LNCAP (cell line): ENCODE data around the gene SLC2A9.

ENCODE experiments used
- CTCF ChIP-seq: fragments of 450-650 bp; IDR thresholded peaks from 2 replicates; pipeline ENCODE4 v1.5.1; 2017; ENCODE audit warnings: mild to moderate bottlenecking

Gene SLC2A9

DNA sequence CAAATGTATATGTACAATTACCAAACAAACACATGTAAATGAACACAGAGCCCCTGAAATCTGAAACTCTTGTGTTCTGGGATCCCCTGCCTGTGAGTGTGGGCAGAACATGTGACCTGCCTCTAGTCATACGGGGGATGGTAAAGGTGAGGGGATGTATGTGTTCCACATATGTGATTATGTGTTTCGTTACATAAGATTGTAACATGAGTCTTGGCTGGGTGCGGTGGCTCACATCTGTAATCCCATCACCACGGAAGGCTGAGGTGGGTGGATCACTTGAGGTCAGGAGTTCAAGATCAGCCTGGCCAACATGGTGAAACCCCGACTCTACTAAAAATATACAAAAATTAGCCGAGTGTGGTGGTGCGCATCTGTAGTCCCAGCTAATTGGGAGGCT, 37.1 kb upstream of the SLC2A9 start:
- TF ChIP-seq CTCF: no peak

DNA sequence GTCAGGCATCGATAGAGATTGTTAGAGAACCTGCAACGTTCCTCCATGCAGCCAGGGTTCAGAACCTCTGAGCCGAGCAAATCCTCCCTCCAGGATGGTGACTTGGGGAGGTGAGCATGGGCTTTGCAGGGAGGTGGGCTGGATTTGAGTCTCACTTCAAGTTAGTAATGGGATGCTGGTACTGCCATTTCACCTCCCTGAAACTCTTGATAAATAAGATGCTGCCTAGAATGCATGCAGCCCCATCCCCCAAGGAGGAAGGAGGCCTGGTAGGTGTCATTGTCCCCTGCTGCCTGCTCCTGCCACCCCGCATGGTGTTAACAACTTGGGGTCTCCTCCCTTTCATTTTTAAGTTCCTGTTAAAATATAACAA, 35.7 kb upstream of the SLC2A9 start:
- TF ChIP-seq CTCF: no peak

DNA sequence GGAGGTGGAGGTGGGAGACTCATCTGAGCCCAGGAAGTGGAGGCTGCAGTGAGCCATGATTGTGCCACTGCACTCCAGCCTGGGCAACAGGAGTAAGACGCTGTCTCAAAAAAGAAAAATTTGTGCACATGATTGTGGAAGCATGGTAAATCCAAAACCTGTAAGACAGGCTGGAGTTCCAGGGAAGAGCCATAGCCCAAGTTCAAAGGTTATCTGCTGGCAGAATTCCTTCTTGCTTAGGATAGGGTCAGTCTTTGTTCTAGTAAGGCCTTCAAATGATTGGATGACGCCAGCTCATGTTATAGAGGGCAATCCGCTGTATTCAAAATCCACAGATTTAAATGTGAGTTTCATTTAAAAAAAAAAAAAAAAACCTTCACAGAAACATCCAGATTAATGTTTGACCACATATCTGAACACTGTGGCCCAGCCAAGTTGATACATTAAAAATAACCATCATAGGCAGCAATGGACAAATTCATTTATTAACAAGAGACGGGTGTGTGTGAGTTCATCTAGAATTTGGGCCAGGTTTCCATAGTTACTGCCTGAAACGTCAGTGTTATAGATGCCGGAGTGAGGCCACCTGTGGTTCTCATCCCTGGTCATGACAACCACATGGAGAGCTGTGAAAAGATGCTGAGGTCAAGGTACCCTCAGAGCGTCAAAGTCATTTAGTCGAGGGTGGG, 35.2 kb upstream of the SLC2A9 start:
- no peak for TF ChIP-seq CTCF

DNA sequence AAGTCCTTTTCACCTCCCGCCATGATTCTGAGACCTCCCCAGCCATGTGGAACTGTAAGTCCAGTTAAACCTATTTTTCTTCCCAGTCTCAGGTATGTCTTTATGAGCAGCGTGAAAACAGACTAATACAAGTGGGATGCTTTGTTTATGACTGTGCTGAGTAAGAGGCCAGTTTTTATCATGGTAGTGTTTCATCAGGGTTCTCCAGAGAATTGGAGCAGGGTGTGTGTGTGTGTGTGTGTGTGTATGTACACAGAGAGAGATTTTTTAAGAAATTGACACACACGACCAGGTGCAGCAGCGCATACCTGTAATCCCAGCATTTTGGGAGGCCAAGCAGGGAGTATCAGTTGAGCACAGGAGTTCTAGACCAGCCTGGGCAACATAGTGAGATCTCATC, 34.6 kb upstream of the SLC2A9 start:
- TF ChIP-seq CTCF: no peak

DNA sequence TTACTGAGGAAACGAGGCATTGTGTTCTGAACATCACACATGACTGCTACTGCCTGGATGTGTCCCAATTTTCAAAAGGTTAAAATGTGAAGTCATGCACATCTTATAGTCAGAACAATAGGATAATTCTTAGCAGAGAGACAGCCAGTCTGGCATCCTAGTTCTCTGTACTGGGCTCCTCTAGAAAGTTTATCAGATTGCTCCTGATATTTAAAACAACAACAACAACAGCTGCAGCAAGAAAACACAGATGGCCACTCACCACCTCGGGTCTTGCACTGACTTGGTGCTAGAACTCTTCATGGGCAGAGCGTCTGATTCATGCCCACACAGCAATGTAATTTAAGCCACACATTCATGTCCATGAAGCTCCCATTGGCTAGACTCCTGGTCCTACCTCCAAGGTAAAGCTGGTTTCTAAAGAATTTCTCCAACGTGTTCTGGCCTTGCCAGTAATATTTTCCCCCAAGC, 33.3 kb upstream of the SLC2A9 start:
- TF ChIP-seq CTCF: no peak

DNA sequence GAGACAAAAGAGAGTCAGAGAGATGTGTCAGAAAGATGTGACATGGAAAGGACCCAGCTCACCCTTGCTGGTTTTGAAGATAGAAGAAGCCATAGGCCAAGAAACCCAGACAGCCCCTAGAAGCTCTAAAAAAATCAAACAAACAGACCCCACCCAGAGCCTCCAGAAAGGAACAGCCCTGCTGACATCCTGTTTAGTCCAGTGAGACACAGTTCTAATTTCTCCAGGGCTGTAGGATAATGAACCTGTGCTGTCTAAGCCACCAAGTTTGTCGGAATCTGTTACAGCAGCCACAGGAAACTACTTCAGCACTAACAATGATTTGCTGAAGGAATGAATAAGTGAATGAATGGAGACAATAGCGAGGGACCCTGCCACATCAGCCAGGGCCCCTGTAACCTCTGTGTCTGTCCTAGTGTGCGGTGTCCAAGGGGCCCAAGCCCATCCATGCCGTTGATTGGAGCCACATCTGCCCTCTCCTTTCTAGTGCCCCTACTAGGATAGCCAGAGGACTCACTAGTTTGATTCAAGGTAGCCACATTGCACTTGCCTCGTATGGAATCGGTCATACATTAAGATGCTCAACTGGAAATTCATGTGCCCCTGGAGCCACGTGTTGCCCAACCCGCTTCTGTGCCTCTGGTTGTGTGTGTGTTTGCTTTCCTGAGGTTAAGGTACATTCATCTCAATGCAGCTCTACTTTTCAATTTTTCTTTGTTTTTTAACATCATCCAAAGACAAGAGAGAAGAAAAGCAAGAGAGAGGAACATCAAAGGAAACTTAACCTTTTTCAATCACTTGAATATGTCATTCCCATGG, 32.5 kb upstream of the SLC2A9 start:
- TF ChIP-seq CTCF: no peak

GRCh38 chr4:10051517-10052135, 30.3 kb upstream of the SLC2A9 start:
- no peak for TF ChIP-seq CTCF
